ENCODE data around the gene MYH3. TPM values are rescaled to one million over a fixed set of nuclear protein-coding genes. Genes with fewer than 3 reads are reported as not detected.
A peak's percentile ranks its signal among the peaks of the same experiment; 100 is the strongest.

The MYH3 gene
- total and polyA plus RNA-seq, 5 experiments from 2014 or later, result 0.39 to 16.0 (median 1.1) TPM

DNA sequence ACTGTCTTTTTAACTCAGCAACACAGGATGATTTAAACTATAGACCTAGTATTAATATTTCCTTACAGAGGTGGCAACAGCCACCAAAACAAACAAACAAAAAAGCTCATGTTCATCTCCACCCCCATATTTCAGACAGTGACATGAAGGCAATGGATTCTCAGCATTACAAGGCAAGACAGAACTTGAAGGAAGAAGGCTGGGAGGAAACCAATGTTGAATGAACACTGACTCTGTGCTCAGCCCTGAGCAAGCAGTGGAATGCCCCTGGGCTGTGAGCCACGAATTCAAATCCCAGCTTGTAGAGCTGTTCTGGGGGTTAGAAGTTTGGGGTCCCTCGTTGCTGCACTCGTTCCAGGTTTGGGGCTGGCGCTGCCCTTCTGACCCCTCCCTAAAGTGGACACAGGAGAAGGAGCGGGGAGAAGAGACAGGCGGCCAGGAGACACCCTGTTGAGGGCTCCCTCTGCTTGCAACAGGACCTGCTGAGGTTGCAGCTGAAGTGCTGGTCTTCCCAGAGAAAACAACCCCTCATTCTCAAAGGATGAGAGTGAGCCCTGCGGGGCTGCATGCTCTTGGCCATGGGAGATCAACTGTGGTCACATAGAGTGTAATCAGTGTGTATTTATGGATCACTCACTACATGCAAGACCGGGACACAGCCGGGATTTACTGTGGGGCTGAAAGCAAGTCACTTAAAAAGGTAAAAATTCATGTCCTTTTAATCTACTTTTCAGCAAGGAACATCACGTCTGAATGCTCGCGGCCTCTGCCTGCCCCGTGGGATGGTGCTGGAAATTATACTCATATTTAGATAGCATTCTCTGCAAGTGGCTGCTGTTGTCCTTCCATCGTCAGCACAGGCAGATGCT, 34.3 kb downstream of the MYH3 start:
- Mint-ChIP-seq H3K4me1 (peaks cover 0 to 6% (median 5%) of the 10 kb centered on the region in 4 donors), H3K27me3 (peaks cover 0 to 4% (median 2%) of the 10 kb centered on the region in 5 donors), H3K4me3 (no peak overlapping the region), H3K9me3 (no peaks in the 10 kb centered on the region), H3K27ac (peak overlapping the region in 2 of 10 donors; percentile 2 to 7), H3K36me3 (peaks cover 0 to under 1% (median 0%) of the 10 kb centered on the region in 3 donors)
- DNase-seq (no peak), ATAC-seq (no peak)
- POLR2A ChIA-PET, result no interaction called here

DNA sequence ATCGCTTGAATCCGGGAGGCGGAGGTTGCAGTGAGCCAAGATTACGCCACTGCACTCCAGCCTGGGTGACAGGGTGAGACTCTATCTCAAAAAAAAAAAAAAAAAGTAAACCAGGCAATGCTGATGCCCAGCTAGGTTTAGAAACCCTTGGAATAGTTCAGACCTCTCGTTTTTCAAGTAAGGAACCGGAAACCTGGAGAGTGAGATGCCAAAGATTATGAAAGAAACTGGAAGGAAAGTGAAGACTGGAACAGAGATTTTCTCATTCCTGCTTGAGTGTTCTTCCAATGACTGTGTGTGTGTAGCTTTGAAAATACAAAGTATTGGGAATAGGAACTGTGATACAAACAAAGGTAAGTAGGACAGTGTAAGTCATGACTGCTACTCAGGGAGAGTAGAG, 35.7 kb downstream of the MYH3 start:
- Mint-ChIP-seq H3K9me3 (no peaks in the 10 kb centered on the region), H3K4me3 (no peak overlapping the region), H3K36me3 (no peaks in the 10 kb centered on the region), H3K4me1 (peaks cover 0 to 5% (median 4%) of the 10 kb centered on the region in 4 donors), H3K27me3 (peaks cover 0 to 4% (median 2%) of the 10 kb centered on the region in 5 donors), H3K27ac (no peak overlapping the region)
- POLR2A ChIA-PET, result no interaction called here
- ATAC-seq (no peak), DNase-seq (no peak)

DNA sequence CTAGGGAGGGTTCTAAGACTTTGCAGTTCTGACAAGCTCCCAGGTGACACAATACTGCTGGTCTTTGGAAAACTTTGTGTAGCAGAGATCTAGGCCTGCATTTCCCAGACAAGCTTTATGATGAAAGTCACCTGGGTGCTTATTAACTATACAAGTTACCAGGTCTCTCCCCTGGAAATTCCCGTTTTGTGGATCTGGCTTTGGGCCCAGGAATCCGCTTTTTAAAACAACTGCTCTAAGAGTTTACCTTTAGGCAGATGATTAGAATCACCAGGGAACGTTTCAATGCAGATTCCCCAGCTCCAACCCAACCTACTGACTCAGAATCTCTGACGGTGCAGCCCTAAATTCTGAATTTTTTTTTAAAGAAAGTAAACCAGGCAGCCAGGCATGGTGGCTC, 36.3 kb downstream of the MYH3 start:
- Mint-ChIP-seq H3K4me1 (peaks cover 0 to 5% (median 4%) of the 10 kb centered on the region in 4 donors), H3K27ac (no peak overlapping the region), H3K27me3 (peaks cover 0 to 4% (median 2%) of the 10 kb centered on the region in 5 donors), H3K4me3 (no peak overlapping the region), H3K9me3 (no peaks in the 10 kb centered on the region), H3K36me3 (no peaks in the 10 kb centered on the region)
- DNase-seq (no peak), ATAC-seq (no peak)
- POLR2A ChIA-PET, result no interaction called here

DNA sequence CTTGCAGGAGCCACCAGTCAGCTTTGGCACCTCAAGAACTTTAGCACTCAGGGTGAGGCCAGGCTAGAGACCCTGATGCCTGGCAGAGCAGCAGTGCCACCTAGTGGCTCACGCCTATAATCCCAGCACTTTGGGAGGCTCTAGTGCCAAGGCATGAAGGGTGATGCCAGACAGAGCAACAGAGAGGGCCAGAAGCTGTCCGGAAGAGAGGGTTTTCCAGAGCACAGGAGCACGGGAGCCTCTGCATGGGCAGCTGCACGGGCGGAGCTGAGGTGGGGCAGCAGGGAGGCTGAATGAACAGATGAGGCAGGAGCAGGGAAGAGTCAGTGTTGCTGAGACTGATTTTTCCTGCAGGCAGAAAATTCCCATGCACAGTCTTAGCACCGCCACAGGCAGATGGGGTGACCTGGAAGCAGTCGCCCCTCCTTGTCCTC, 38.9 kb downstream of the MYH3 start:
- no peaks in the 10 kb centered on the region for H3K36me3 Mint-ChIP-seq
- H3K4me1 Mint-ChIP-seq, result peaks cover 0 to 5% (median 4%) of the 10 kb centered on the region in 4 donors
- peak; percentile 10 to 74 (median 44) for DNase-seq
- peaks cover 2 to 22% (median 4%) of the 10 kb centered on the region in 5 donors for H3K27me3 Mint-ChIP-seq
- peak; percentile 87 to 90 for ATAC-seq
- no peak overlapping the region for H3K27ac Mint-ChIP-seq
- H3K4me3 Mint-ChIP-seq, result no peak overlapping the region
- POLR2A ChIA-PET, result no interaction called here
- H3K9me3 Mint-ChIP-seq, result no peaks in the 10 kb centered on the region

DNA sequence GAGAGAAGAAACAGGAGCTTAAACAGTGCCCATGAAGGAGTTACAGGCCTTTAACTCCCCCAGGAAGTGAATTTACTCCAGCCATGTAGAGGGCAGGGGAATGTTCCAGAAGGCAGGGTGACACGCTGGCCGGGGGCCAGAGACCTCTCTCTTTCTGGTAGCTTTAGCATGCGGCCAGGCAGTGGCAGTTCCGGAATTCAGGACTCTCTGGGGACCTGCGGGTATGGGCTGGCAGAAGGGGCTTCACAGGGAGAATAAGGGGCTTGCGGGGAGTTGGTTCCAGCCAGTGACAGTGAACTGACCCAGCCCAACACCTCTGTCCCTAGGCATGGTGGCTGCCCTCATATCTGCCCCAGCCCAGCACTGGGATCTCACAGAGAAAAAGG, 40.0 kb downstream of the MYH3 start:
- Mint-ChIP-seq H3K4me1 (peaks cover 0 to 5% (median 2%) of the 10 kb centered on the region in 4 donors), H3K27me3 (peaks cover 2 to 23% (median 4%) of the 10 kb centered on the region in 5 donors), H3K9me3 (no peaks in the 10 kb centered on the region), H3K27ac (no peak overlapping the region), H3K4me3 (no peak overlapping the region), H3K36me3 (no peaks in the 10 kb centered on the region)
- POLR2A ChIA-PET, result no interaction called here
- DNase-seq, result no peak
- ATAC-seq, result no peak

DNA sequence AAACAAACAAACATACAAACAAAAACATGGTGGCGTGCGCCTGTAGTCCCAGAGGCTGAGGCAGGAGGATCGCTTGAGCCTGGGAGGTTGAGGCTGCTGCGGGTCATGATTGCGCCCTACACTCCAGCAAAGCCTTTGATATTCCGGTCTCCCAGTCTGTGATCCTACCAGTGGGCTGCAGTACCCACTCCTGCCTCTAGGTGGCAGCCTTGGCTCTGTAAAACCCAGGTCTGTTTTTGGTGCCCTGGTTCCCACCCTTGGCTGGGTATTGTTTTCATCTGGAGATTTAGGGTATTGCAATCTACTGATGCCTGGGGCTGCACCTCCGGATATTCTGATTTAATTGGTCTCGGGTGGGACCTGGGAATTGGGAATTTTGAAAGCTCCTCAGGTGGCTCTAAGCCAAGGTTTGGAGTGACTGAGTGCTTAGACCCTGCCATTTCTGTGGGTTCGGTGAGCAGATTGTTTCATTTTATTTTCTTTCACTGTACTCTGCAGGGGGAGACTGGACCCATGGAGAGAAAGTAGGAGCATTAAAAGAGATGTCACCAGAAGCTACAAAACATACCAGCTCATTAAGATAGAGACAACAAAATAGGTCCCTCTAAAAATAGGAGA, 40.5 kb downstream of the MYH3 start:
- POLR2A ChIA-PET, result interaction anchor here (0.9 kb wide), 1 partner anchor 8 kb away, joined by 3 read pairs; no protein-coding TSS in a partner anchor
- peak overlapping the region in 1 of 10 donors; percentile 21 for H3K27ac Mint-ChIP-seq

DNA sequence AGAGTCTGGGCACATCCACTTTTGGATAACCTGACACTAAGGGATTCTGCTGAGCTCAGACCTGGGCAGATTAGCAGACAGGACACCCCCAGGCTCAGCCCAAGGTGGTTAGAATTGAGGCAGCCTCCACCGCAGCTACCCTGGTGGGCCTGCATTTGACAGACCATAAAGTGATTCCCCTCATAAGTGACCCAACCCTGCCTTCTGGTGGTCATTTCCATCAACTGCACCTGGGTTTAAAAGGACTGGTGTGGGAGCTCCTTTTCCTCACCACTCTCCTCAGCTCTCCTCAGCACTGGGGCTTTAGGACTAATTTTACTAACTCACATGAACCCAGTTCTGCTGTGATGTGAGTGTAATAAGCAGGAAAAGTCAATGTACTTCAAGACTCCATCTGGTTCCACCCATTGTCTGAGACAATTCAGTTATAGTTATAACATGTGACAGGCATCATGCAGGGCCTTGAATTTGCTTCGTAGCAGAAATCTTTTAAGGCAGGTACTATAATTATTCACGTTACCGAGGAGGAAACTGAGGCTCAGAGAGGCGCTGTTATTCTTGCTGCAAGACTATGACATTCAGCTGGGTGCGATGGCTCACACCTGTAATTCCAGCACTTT, 42.5 kb downstream of the MYH3 start:
- POLR2A ChIA-PET, result no interaction called here
- Mint-ChIP-seq H3K27me3 (peaks cover 4 to 23% (median 8%) of the 10 kb centered on the region in 5 donors), H3K4me1 (peaks cover 0 to 5% (median 2%) of the 10 kb centered on the region in 4 donors), H3K27ac (no peak overlapping the region), H3K9me3 (no peaks in the 10 kb centered on the region), H3K4me3 (no peak overlapping the region), H3K36me3 (no peaks in the 10 kb centered on the region)
- ATAC-seq (no peak), DNase-seq (peak in 1 of 10 donors; percentile 9)

More for the DNA sequence above, 40.5 kb downstream of the MYH3 start:
- peaks cover 2 to 23% (median 3%) of the 10 kb centered on the region in 5 donors for H3K27me3 Mint-ChIP-seq
- no peak overlapping the region for H3K4me3 Mint-ChIP-seq
- H3K36me3 Mint-ChIP-seq, result no peaks in the 10 kb centered on the region
- peak; percentile 45 to 76 (median 56) for DNase-seq
- ATAC-seq, result peak; percentile 71 to 73
- H3K4me1 Mint-ChIP-seq, result peaks cover 0 to 5% (median 2%) of the 10 kb centered on the region in 4 donors
- H3K9me3 Mint-ChIP-seq, result no peaks in the 10 kb centered on the region

DNA sequence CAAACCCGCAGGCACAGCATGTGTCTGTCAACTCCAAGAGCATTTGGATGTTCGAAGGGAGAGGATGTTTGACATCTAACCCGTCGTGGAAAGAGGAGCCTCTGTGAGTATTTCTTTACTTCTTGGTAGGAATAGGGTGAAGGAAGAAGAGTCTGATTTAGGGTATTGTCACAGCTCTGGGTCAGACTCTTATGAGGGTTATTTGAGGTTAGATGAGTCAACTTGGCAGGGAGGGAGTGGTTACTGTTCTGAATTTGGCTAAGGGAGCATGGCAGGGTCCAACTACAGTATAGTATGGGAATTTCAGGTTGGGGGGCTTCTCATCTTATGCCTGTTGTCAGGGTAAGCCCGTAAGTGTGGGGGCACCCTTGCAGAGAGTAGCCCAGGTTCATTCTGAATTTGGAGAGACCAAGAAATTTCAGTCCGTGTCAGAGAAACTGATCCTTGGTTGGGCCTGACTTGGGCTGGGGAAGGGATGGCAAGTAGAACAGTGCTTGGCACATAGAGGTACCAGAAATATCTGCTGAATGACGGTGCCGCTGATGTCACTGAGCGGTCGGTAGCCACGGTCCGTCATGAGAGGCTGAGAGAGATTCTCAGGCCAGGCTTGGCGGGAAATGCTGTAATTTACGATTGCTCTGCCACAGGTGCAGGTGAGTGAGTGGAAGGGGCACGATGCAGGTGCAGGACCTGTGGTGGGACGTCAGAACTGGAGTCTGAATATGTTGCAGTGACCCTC, 43.2 kb downstream of the MYH3 start:
- POLR2A ChIA-PET, result no interaction called here
- H3K36me3 Mint-ChIP-seq, result no peaks in the 10 kb centered on the region
- H3K4me3 Mint-ChIP-seq, result no peak overlapping the region
- ATAC-seq (no peak), DNase-seq (no peak)
- peaks cover 0 to 5% (median 2%) of the 10 kb centered on the region in 4 donors for H3K4me1 Mint-ChIP-seq
- H3K27ac Mint-ChIP-seq, result peak overlapping the region in 1 of 10 donors; percentile 46
- H3K9me3 Mint-ChIP-seq, result no peaks in the 10 kb centered on the region
- H3K27me3 Mint-ChIP-seq, result peaks cover 6 to 23% (median 8%) of the 10 kb centered on the region in 5 donors

DNA sequence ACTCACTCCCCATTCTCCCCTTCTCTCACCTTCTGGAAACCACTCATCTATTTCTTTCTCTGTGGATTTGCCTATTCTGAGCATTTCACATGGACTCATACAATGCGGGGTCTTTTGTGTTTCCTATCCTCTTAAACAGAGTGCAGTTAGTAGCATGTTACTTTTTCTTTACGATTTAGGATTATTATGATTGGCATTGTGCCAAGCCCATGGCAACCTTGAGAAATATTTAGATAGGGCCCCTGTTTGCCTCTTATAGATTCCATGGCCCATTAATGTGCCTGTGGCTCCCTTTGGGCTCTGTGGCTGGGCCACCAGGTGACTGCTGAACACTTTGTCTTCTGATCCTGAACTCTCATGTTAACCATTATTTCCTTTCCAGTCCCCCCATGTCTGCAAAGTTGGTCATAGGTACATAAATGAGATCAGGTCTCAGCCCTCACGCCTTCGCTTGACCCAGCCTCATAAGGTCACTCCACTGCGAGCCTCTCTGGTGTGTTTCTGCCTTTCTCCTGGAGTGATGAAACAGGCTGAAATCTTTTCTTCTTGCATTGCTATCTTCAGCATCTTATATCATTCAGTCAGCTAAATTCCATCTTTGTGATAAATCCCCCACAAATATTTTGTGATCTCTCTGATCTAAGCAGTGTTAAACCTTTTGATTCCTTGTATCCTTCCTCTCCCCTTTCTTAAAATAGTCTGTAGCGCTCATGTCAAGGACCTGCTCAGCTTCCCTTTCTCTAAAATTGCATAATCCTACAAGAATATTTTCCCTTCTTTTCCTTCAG, 44.0 kb downstream of the MYH3 start:
- no peak overlapping the region for H3K27ac Mint-ChIP-seq
- no peaks in the 10 kb centered on the region for H3K36me3 Mint-ChIP-seq
- H3K4me1 Mint-ChIP-seq, result peaks cover 0 to 2% (median 1%) of the 10 kb centered on the region in 4 donors
- no peaks in the 10 kb centered on the region for H3K9me3 Mint-ChIP-seq
- peaks cover 5 to 23% (median 7%) of the 10 kb centered on the region in 5 donors for H3K27me3 Mint-ChIP-seq
- DNase-seq, result no peak
- no peak for ATAC-seq
- POLR2A ChIA-PET, result no interaction called here
- H3K4me3 Mint-ChIP-seq, result no peak overlapping the region

DNA sequence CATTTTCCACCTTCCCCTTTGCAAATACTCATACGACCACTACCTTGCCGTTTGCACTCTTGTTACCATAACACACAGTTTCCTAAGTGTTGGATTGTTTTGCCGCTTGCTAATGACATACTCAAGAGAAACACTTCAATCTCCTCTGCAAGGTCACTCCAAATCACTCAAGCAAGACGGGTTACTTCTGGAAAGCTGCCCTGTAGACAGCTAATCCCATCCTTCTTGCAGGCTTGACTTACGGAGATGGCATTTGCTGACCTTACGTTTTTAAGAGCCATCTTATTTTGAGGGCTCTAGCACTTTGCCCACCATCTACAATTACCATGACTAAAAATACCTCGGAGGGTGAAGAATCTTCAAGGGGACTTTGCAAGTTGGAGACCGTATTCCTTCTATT, 46.2 kb downstream of the MYH3 start:
- H3K27ac Mint-ChIP-seq, result no peak overlapping the region

DNA sequence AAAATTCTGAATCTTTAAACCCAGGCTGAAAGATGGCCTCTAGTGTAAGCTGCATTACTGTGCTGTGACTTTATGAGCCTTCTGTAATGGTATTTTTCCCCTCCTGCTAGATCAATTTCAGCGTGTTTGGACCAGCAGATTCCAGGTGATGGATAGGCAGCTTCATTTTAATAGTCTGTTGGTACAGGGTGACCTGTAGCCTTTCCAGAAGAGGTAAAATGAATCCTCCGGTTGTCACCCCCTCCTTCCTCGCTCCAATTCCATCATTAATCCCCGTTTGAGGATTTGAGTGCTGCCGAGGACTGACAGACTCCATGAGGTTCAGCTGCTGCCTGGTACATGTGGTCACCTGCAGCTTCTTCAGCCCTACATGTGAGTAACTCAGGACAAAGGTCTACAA, 48.9 kb downstream of the MYH3 start:
- no peak overlapping the region for H3K27ac Mint-ChIP-seq
- no peak overlapping the region for H3K4me3 Mint-ChIP-seq
- H3K4me1 Mint-ChIP-seq, result no peaks in the 10 kb centered on the region
- H3K36me3 Mint-ChIP-seq, result no peaks in the 10 kb centered on the region
- POLR2A ChIA-PET, result no interaction called here
- DNase-seq (no peak), ATAC-seq (no peak)
- peaks cover 5 to 6% (median 6%) of the 10 kb centered on the region in 5 donors for H3K27me3 Mint-ChIP-seq
- H3K9me3 Mint-ChIP-seq, result no peaks in the 10 kb centered on the region

More for the DNA sequence above, 46.2 kb downstream of the MYH3 start:
- Mint-ChIP-seq H3K27me3 (peaks cover 5 to 23% (median 6%) of the 10 kb centered on the region in 5 donors), H3K9me3 (no peaks in the 10 kb centered on the region), H3K4me1 (no peaks in the 10 kb centered on the region), H3K4me3 (no peak overlapping the region), H3K36me3 (no peaks in the 10 kb centered on the region)
- ATAC-seq (no peak), DNase-seq (no peak)
- POLR2A ChIA-PET, result no interaction called here

DNA sequence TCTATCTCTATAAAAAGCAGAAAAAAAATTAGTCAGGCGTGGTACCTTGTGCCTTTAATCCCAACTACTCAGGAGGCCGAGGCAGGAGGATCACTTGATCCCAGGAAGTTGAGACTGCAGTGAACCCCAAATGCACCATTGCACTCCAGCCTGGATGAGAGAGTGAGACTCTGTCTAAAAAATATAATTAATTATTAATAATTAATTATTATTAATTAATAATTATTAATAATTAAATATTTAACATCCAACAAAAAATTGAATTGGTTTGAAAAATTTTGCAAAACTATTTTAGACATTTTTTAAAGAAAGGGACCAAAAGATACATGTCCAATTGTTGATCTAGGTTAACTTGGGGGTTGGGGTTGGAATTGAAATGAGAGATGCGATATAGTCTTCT, 51.0 kb downstream of the MYH3 start:
- POLR2A ChIA-PET, result no interaction called here
- Mint-ChIP-seq H3K27me3 (peaks cover 6 to 15% (median 6%) of the 10 kb centered on the region in 5 donors), H3K27ac (no peak overlapping the region), H3K4me1 (no peaks in the 10 kb centered on the region), H3K9me3 (no peaks in the 10 kb centered on the region), H3K36me3 (no peaks in the 10 kb centered on the region), H3K4me3 (no peak overlapping the region)
- ATAC-seq, result no peak
- DNase-seq, result no peak
